ENCODE data around the gene C16orf92. TPM values are rescaled to one million over a fixed set of nuclear protein-coding genes. Genes with fewer than 3 reads are reported as not detected.

The C16orf92 gene
- total and polyA plus RNA-seq, 2 of the 13 experiments (the other 11 are each of a cell fraction or from before 2014, with no cell fraction given): not detected

GRCh38 chr16:30069611-30070462 is 46.8 kb downstream of the C16orf92 start (continued):
- TF ChIP-seq ZNF281 (CRISPR knock-in tag; IDR thresholded peaks at IDR 0.05; ENCODE audit: borderline replicate concordance) (no peak), SMAD1 (CRISPR knock-in tag; IDR thresholded peaks at IDR 0.05; ENCODE audit: borderline replicate concordance, low read depth) (peak; percentile 51; the same call in 1 of the 2 replicates), MTA1 (CRISPR knock-in tag; IDR thresholded peaks at IDR 0.05; ENCODE audit: borderline replicate concordance) (0 out of 2 replicates have a peak, but pooled peaks have one; percentile 8), HMGXB3 (CRISPR knock-in tag; IDR thresholded peaks at IDR 0.05; ENCODE audit: borderline replicate concordance) (no peak), ZFY (CRISPR knock-in tag; IDR thresholded peaks at IDR 0.05) (0 out of 2 replicates have a peak, but pooled peaks have one; percentile 28), AGO2 (optimal IDR thresholded peaks at IDR 0.05; ENCODE audit: low read depth, low read length) (peak; percentile 85), ZFP36L2 (CRISPR knock-in tag; IDR thresholded peaks at IDR 0.05) (no peak), POLR2G (IDR thresholded peaks at IDR 0.05; ENCODE audit: low read depth, low read length) (peak; percentile 66; the same call in 1 of the 2 replicates), SAFB2 (CRISPR knock-in tag; IDR thresholded peaks at IDR 0.05; ENCODE audit: borderline replicate concordance, low read depth) (peak; percentile 42; the same call in 1 of the 2 replicates), ZNF350 (CRISPR knock-in tag; IDR thresholded peaks at IDR 0.05; ENCODE audit: borderline replicate concordance, low read depth) (peak; percentile 40; the same call in 1 of the 2 replicates), SRSF4 (IDR thresholded peaks at IDR 0.05; ENCODE audit: low read depth, low read length, poor library complexity, severe bottlenecking) (peak; percentile 29), ZNF235 (CRISPR knock-in tag; IDR thresholded peaks at IDR 0.05; ENCODE audit: borderline replicate concordance) (0 out of 2 replicates have a peak, but pooled peaks have one; percentile 29), RBFOX2 (IDR thresholded peaks at IDR 0.05; ENCODE audit: low read depth, low read length) (peak; percentile 43), EEA1 (CRISPR knock-in tag; IDR thresholded peaks at IDR 0.05; ENCODE audit: borderline replicate concordance) (peak; percentile 64; the same call in 1 of the 2 replicates), SP4 (CRISPR knock-in tag; IDR thresholded peaks at IDR 0.05) (peak; percentile 18; the same call in 1 of the 2 replicates), ZNF687 (CRISPR knock-in tag; IDR thresholded peaks at IDR 0.05) (peak; percentile 36)
